Measurements from ENCODE around the gene ATIC.

ATIC gene

GRCh38 chr2:215362562-215362904, 50.7 kb downstream of the ATIC start:
- Histone ChIP-seq H3K27ac (ENCODE audit: low read length) (no peak overlapping the region), H3K4me3 (ENCODE audit: low read length) (no peak overlapping the region), H3K27me3 (ENCODE audit: control insufficient read depth, insufficient read depth, low read length) (no peaks in the 10 kb centered on the region), H3K9me3 (ENCODE audit: control insufficient read depth, low read depth, low read length) (no peaks in the 10 kb centered on the region), H3K36me3 (ENCODE audit: control insufficient read depth, low read depth, low read length) (peaks cover 37% of the 10 kb centered on the region), H3K9ac (ENCODE audit: low read length) (no peak overlapping the region), H3K4me1 (ENCODE audit: control insufficient read depth, low read depth, low read length) (no peaks in the 10 kb centered on the region)

GRCh38 chr2:215363039-215363438, 51.2 kb downstream of the ATIC start:
- Histone ChIP-seq H3K9ac (ENCODE audit: low read length) (no peak overlapping the region), H3K27me3 (ENCODE audit: control insufficient read depth, insufficient read depth, low read length) (no peaks in the 10 kb centered on the region), H3K4me3 (ENCODE audit: low read length) (no peak overlapping the region), H3K27ac (ENCODE audit: low read length) (no peak overlapping the region), H3K4me1 (ENCODE audit: control insufficient read depth, low read depth, low read length) (no peaks in the 10 kb centered on the region), H3K36me3 (ENCODE audit: control insufficient read depth, low read depth, low read length) (peaks cover 42% of the 10 kb centered on the region), H3K9me3 (ENCODE audit: control insufficient read depth, low read depth, low read length) (no peaks in the 10 kb centered on the region)

GRCh38 chr2:215363461-215364156, 51.8 kb downstream of the ATIC start:
- Histone ChIP-seq H3K9me3 (ENCODE audit: control insufficient read depth, low read depth, low read length) (no peaks in the 10 kb centered on the region), H3K27ac (ENCODE audit: low read length) (no peak overlapping the region), H3K4me3 (ENCODE audit: low read length) (no peak overlapping the region), H3K36me3 (ENCODE audit: control insufficient read depth, low read depth, low read length) (peaks cover 43% of the 10 kb centered on the region), H3K9ac (ENCODE audit: low read length) (no peak overlapping the region), H3K27me3 (ENCODE audit: control insufficient read depth, insufficient read depth, low read length) (no peaks in the 10 kb centered on the region), H3K4me1 (ENCODE audit: control insufficient read depth, low read depth, low read length) (no peaks in the 10 kb centered on the region)

GRCh38 chr2:215364157-215365155, 52.6 kb downstream of the ATIC start:
- no peak overlapping the region for H3K27ac ChIP-seq (ENCODE audit: low read length)
- H3K4me3 ChIP-seq (ENCODE audit: low read length), result no peak overlapping the region
- no peak overlapping the region for H3K9ac ChIP-seq (ENCODE audit: low read length)
- H3K9me3 ChIP-seq (ENCODE audit: control insufficient read depth, low read depth, low read length), result no peaks in the 10 kb centered on the region
- H3K27me3 ChIP-seq (ENCODE audit: control insufficient read depth, insufficient read depth, low read length), result no peaks in the 10 kb centered on the region
- peaks cover 43% of the 10 kb centered on the region for H3K36me3 ChIP-seq (ENCODE audit: control insufficient read depth, low read depth, low read length)
- no peaks in the 10 kb centered on the region for H3K4me1 ChIP-seq (ENCODE audit: control insufficient read depth, low read depth, low read length)

- Histone ChIP-seq H3K36me3 (ENCODE audit: control insufficient read depth, low read depth, low read length) (peaks cover 43% of the 10 kb centered on the region), H3K27me3 (ENCODE audit: control insufficient read depth, insufficient read depth, low read length) (no peaks in the 10 kb centered on the region), H3K9me3 (ENCODE audit: control insufficient read depth, low read depth, low read length) (no peaks in the 10 kb centered on the region), H3K27ac (ENCODE audit: low read length) (no peak overlapping the region), H3K4me1 (ENCODE audit: control insufficient read depth, low read depth, low read length) (no peaks in the 10 kb centered on the region), H3K9ac (ENCODE audit: low read length) (no peak overlapping the region), H3K4me3 (ENCODE audit: low read length) (no peak overlapping the region)
Measured at GRCh38 chr2:215365184-215365658, 53.4 kb downstream of the ATIC start.

GRCh38 chr2:215366440-215367032, 54.7 kb downstream of the ATIC start:
- Histone ChIP-seq H3K9ac (ENCODE audit: low read length) (no peak overlapping the region), H3K4me1 (ENCODE audit: control insufficient read depth, low read depth, low read length) (no peaks in the 10 kb centered on the region), H3K27me3 (ENCODE audit: control insufficient read depth, insufficient read depth, low read length) (no peaks in the 10 kb centered on the region), H3K36me3 (ENCODE audit: control insufficient read depth, low read depth, low read length) (peaks cover 35% of the 10 kb centered on the region), H3K9me3 (ENCODE audit: control insufficient read depth, low read depth, low read length) (no peaks in the 10 kb centered on the region), H3K4me3 (ENCODE audit: low read length) (no peak overlapping the region), H3K27ac (ENCODE audit: low read length) (no peak overlapping the region)

GRCh38 chr2:215367662-215368492, 56.0 kb downstream of the ATIC start:
- Histone ChIP-seq H3K9ac (ENCODE audit: low read length) (no peak overlapping the region), H3K9me3 (ENCODE audit: control insufficient read depth, low read depth, low read length) (no peaks in the 10 kb centered on the region), H3K27me3 (ENCODE audit: control insufficient read depth, insufficient read depth, low read length) (no peaks in the 10 kb centered on the region), H3K36me3 (ENCODE audit: control insufficient read depth, low read depth, low read length) (peaks cover 27% of the 10 kb centered on the region), H3K4me1 (ENCODE audit: control insufficient read depth, low read depth, low read length) (no peaks in the 10 kb centered on the region), H3K27ac (ENCODE audit: low read length) (no peak overlapping the region), H3K4me3 (ENCODE audit: low read length) (no peak overlapping the region)

GRCh38 chr2:215368493-215368809, 56.6 kb downstream of the ATIC start:
- H3K4me3 ChIP-seq (ENCODE audit: low read length), result no peak overlapping the region
- H3K9ac ChIP-seq (ENCODE audit: low read length), result no peak overlapping the region
- peaks cover 27% of the 10 kb centered on the region for H3K36me3 ChIP-seq (ENCODE audit: control insufficient read depth, low read depth, low read length)
- H3K27ac ChIP-seq (ENCODE audit: low read length), result no peak overlapping the region
- no peaks in the 10 kb centered on the region for H3K9me3 ChIP-seq (ENCODE audit: control insufficient read depth, low read depth, low read length)
- H3K27me3 ChIP-seq (ENCODE audit: control insufficient read depth, insufficient read depth, low read length), result no peaks in the 10 kb centered on the region
- H3K4me1 ChIP-seq (ENCODE audit: control insufficient read depth, low read depth, low read length), result no peaks in the 10 kb centered on the region

- Histone ChIP-seq H3K9ac (ENCODE audit: low read length) (no peak overlapping the region), H3K4me1 (ENCODE audit: control insufficient read depth, low read depth, low read length) (no peaks in the 10 kb centered on the region), H3K9me3 (ENCODE audit: control insufficient read depth, low read depth, low read length) (no peaks in the 10 kb centered on the region), H3K36me3 (ENCODE audit: control insufficient read depth, low read depth, low read length) (peaks cover 32% of the 10 kb centered on the region), H3K27ac (ENCODE audit: low read length) (no peak overlapping the region), H3K27me3 (ENCODE audit: control insufficient read depth, insufficient read depth, low read length) (no peaks in the 10 kb centered on the region), H3K4me3 (ENCODE audit: low read length) (no peak overlapping the region)
Measured at GRCh38 chr2:215369181-215369760, 57.4 kb downstream of the ATIC start.

GRCh38 chr2:215370112-215370965, 58.5 kb downstream of the ATIC start:
- Histone ChIP-seq H3K4me1 (ENCODE audit: control insufficient read depth, low read depth, low read length) (no peaks in the 10 kb centered on the region), H3K4me3 (ENCODE audit: low read length) (no peak overlapping the region), H3K9ac (ENCODE audit: low read length) (no peak overlapping the region), H3K27ac (ENCODE audit: low read length) (no peak overlapping the region), H3K36me3 (ENCODE audit: control insufficient read depth, low read depth, low read length) (peaks cover 31% of the 10 kb centered on the region), H3K27me3 (ENCODE audit: control insufficient read depth, insufficient read depth, low read length) (no peaks in the 10 kb centered on the region), H3K9me3 (ENCODE audit: control insufficient read depth, low read depth, low read length) (no peaks in the 10 kb centered on the region)

All from iPS-18a (cell line).